ENCODE measurements around the gene EXOC6B.

The EXOC6B gene

DNA sequence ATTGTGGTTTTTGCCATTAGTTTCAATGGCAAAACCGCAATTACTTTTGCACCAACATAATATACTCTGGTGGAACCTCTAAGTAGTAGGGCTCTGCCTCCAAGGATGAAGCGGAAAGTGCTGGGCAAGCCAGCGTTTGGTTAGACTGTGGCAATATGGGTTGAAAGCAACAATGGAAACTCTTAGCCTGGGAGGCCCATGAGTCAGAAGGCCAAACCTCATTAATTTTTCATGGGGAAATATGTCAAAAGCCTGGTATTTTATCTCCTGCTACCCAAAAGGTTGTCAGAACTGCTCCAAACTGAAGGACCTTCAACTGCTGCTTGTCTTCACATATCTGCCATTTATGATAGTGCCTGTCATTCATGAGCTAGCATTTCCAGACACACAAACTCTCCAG lies 499.1 kb downstream of the EXOC6B start:
- Histone ChIP-seq H3K36me3 (ENCODE audit: control insufficient read depth, insufficient read depth, low read length) (no peaks in the 10 kb centered on the region), H3K4me3 (ENCODE audit: extremely low read depth, insufficient read depth, low read length, poor library complexity, severe bottlenecking) (no peak overlapping the region), H3K9me3 (ENCODE audit: control insufficient read depth, low read length) (no peaks in the 10 kb centered on the region), H3K27ac (ENCODE audit: low read depth, low read length, severe bottlenecking) (no peak overlapping the region), H3K4me1 (ENCODE audit: control insufficient read depth, insufficient read depth, low read length, poor library complexity, severe bottlenecking) (no peaks in the 10 kb centered on the region)
- WGBS, 2 experiments (ENCODE audit: insufficient coverage in 2 of 2), result 100% methylated on average over 1 to 2 of the region's 3 CpGs

GRCh38 chr2:72325592-72326422 lies 500.0 kb downstream of the EXOC6B start:
- no peaks in the 10 kb centered on the region for H3K9me3 ChIP-seq (ENCODE audit: control insufficient read depth, low read length)
- H3K36me3 ChIP-seq (ENCODE audit: control insufficient read depth, insufficient read depth, low read length), result no peaks in the 10 kb centered on the region
- H3K4me3 ChIP-seq (ENCODE audit: extremely low read depth, insufficient read depth, low read length, poor library complexity, severe bottlenecking), result no peak overlapping the region
- WGBS, 2 experiments (ENCODE audit: insufficient coverage in 2 of 2), result 75 to 79% methylated on average over 7 of the region's 8 CpGs
- no peak overlapping the region for H3K27ac ChIP-seq (ENCODE audit: low read depth, low read length, severe bottlenecking)
- H3K4me1 ChIP-seq (ENCODE audit: control insufficient read depth, insufficient read depth, low read length, poor library complexity, severe bottlenecking), result no peaks in the 10 kb centered on the region

- H3K27ac ChIP-seq (ENCODE audit: low read depth, low read length, severe bottlenecking), result no peak overlapping the region
- H3K9me3 ChIP-seq (ENCODE audit: control insufficient read depth, low read length), result no peaks in the 10 kb centered on the region
- H3K36me3 ChIP-seq (ENCODE audit: control insufficient read depth, insufficient read depth, low read length), result no peaks in the 10 kb centered on the region
- no peaks in the 10 kb centered on the region for H3K4me1 ChIP-seq (ENCODE audit: control insufficient read depth, insufficient read depth, low read length, poor library complexity, severe bottlenecking)
- H3K4me3 ChIP-seq (ENCODE audit: extremely low read depth, insufficient read depth, low read length, poor library complexity, severe bottlenecking), result no peak overlapping the region
These were observed 509.1 kb downstream of the EXOC6B start for GRCh38 chr2:72316774-72317173.

GRCh38 chr2:72300147-72300684 lies 525.6 kb downstream of the EXOC6B start:
- H3K36me3 ChIP-seq (ENCODE audit: control insufficient read depth, insufficient read depth, low read length), result peaks cover 4% of the 10 kb centered on the region
- no peak overlapping the region for H3K4me3 ChIP-seq (ENCODE audit: extremely low read depth, insufficient read depth, low read length, poor library complexity, severe bottlenecking)
- no peaks in the 10 kb centered on the region for H3K9me3 ChIP-seq (ENCODE audit: control insufficient read depth, low read length)
- WGBS, 2 experiments (ENCODE audit: insufficient coverage in 2 of 2), result 83 to 89% methylated on average over 5 to 7 of the region's 9 CpGs
- H3K4me1 ChIP-seq (ENCODE audit: control insufficient read depth, insufficient read depth, low read length, poor library complexity, severe bottlenecking), result no peaks in the 10 kb centered on the region
- H3K27ac ChIP-seq (ENCODE audit: low read depth, low read length, severe bottlenecking), result no peak overlapping the region

DNA sequence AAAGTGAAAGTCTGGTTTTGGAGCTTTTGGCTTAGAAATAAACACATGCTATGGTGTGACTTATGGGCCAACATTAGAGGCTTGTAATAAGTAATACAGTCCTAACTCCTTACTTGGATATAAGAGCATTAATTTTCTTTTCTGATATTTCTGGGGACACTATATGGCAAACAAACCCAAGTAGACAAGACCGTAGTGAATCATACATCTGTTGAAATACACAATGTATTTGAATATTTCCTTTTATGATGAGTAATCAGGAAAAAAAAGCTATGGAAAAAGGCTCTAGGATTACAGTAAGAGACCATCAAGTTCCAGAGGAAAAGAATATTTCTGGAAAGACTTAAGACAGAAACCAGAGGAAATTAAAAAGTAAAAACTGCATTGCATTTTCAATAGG lies 532.2 kb downstream of the EXOC6B start:
- Histone ChIP-seq H3K4me1 (ENCODE audit: control insufficient read depth, insufficient read depth, low read length, poor library complexity, severe bottlenecking) (no peaks in the 10 kb centered on the region), H3K36me3 (ENCODE audit: control insufficient read depth, insufficient read depth, low read length) (no peaks in the 10 kb centered on the region), H3K9me3 (ENCODE audit: control insufficient read depth, low read length) (no peaks in the 10 kb centered on the region), H3K27ac (ENCODE audit: low read depth, low read length, severe bottlenecking) (no peak overlapping the region), H3K4me3 (ENCODE audit: extremely low read depth, insufficient read depth, low read length, poor library complexity, severe bottlenecking) (no peak overlapping the region)
- no CpG with 5 or more reads among the region's 1 CpG for WGBS, 2 experiments (ENCODE audit: insufficient coverage in 2 of 2)

DNA sequence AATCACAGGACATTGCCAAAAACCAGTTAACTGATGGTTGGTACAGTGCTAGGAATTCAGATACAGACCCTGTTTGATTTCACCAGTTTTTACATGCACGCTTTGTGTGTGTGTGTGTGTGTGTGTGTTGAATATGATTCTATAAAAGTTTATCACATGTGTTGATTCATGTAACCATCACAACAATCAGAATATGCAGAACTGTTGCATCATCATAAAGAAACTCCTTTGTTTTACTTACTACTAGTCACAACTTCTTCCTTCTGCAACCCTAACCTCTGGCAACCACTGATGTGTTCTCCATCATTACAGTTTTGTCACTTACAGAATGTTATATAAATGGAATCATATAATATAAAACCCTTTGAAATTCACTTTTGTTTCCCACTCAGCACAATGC lies 533.4 kb downstream of the EXOC6B start:
- Histone ChIP-seq H3K4me1 (ENCODE audit: control insufficient read depth, insufficient read depth, low read length, poor library complexity, severe bottlenecking) (no peaks in the 10 kb centered on the region), H3K9me3 (ENCODE audit: control insufficient read depth, low read length) (no peaks in the 10 kb centered on the region), H3K36me3 (ENCODE audit: control insufficient read depth, insufficient read depth, low read length) (no peaks in the 10 kb centered on the region), H3K4me3 (ENCODE audit: extremely low read depth, insufficient read depth, low read length, poor library complexity, severe bottlenecking) (no peak overlapping the region), H3K27ac (ENCODE audit: low read depth, low read length, severe bottlenecking) (no peak overlapping the region)
- WGBS, 2 experiments (ENCODE audit: insufficient coverage in 2 of 2), result no CpG with 5 or more reads among the region's 1 CpG

- H3K36me3 ChIP-seq (ENCODE audit: control insufficient read depth, insufficient read depth, low read length), result no peaks in the 10 kb centered on the region
- no peaks in the 10 kb centered on the region for H3K4me1 ChIP-seq (ENCODE audit: control insufficient read depth, insufficient read depth, low read length, poor library complexity, severe bottlenecking)
- peak overlapping the region; percentile 4 for H3K27ac ChIP-seq (ENCODE audit: low read depth, low read length, severe bottlenecking)
- H3K9me3 ChIP-seq (ENCODE audit: control insufficient read depth, low read length), result no peaks in the 10 kb centered on the region
- no peak overlapping the region for H3K4me3 ChIP-seq (ENCODE audit: extremely low read depth, insufficient read depth, low read length, poor library complexity, severe bottlenecking)
- 90% methylated on average over 2 of the region's 4 CpGs for WGBS, 2 experiments (ENCODE audit: insufficient coverage in 2 of 2)
These were observed 534.8 kb downstream of the EXOC6B start for GRCh38 chr2:72291059-72291458.

DNA sequence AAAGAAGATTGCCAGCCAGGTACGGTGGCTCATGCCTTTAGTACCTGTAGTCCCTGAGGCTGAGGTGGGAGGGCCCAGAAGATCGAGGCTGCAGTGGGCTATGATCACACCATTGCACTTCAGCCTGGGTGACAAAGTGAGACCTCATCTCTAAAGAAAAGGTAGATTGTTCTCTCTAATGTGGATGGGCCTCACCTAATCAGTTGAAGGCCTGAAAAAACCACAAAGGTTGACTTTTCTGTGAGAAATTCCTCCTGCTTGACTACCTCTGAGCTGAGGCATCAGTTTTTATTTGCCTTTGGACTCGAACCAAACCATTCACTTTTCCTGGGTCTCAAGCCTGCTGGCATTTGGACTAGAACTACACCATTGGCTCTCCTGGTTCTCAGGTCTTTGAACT lies 536.1 kb downstream of the EXOC6B start:
- WGBS, 2 experiments (ENCODE audit: insufficient coverage in 2 of 2), result 84 to 100% methylated on average over 3 of the region's 3 CpGs
- no peaks in the 10 kb centered on the region for H3K36me3 ChIP-seq (ENCODE audit: control insufficient read depth, insufficient read depth, low read length)
- H3K4me3 ChIP-seq (ENCODE audit: extremely low read depth, insufficient read depth, low read length, poor library complexity, severe bottlenecking), result no peak overlapping the region

GRCh38 chr2:72289283-72289682 lies 536.5 kb downstream of the EXOC6B start:
- H3K4me1 ChIP-seq (ENCODE audit: control insufficient read depth, insufficient read depth, low read length, poor library complexity, severe bottlenecking), result no peaks in the 10 kb centered on the region
- no peaks in the 10 kb centered on the region for H3K36me3 ChIP-seq (ENCODE audit: control insufficient read depth, insufficient read depth, low read length)
- H3K27ac ChIP-seq (ENCODE audit: low read depth, low read length, severe bottlenecking), result no peak overlapping the region
- H3K9me3 ChIP-seq (ENCODE audit: control insufficient read depth, low read length), result no peaks in the 10 kb centered on the region
- WGBS, 2 experiments (ENCODE audit: insufficient coverage in 2 of 2), result 100% methylated on average over 1 of the region's 2 CpGs; no CpG with 5 or more reads in 1 of the 2 experiments
- no peak overlapping the region for H3K4me3 ChIP-seq (ENCODE audit: extremely low read depth, insufficient read depth, low read length, poor library complexity, severe bottlenecking)

More for the DNA sequence above, 536.1 kb downstream of the EXOC6B start:
- no peaks in the 10 kb centered on the region for H3K4me1 ChIP-seq (ENCODE audit: control insufficient read depth, insufficient read depth, low read length, poor library complexity, severe bottlenecking)
- no peaks in the 10 kb centered on the region for H3K9me3 ChIP-seq (ENCODE audit: control insufficient read depth, low read length)
- H3K27ac ChIP-seq (ENCODE audit: low read depth, low read length, severe bottlenecking), result no peak overlapping the region

GRCh38 chr2:72278046-72278445 lies 547.8 kb downstream of the EXOC6B start:
- Histone ChIP-seq H3K4me3 (ENCODE audit: extremely low read depth, insufficient read depth, low read length, poor library complexity, severe bottlenecking) (no peak overlapping the region), H3K9me3 (ENCODE audit: control insufficient read depth, low read length) (no peaks in the 10 kb centered on the region), H3K27ac (ENCODE audit: low read depth, low read length, severe bottlenecking) (no peak overlapping the region), H3K4me1 (ENCODE audit: control insufficient read depth, insufficient read depth, low read length, poor library complexity, severe bottlenecking) (no peaks in the 10 kb centered on the region), H3K36me3 (ENCODE audit: control insufficient read depth, insufficient read depth, low read length) (no peaks in the 10 kb centered on the region)

- WGBS, 2 experiments (ENCODE audit: insufficient coverage in 2 of 2), result 92 to 100% methylated on average over 1 of the region's 1 CpG
- H3K4me1 ChIP-seq (ENCODE audit: control insufficient read depth, insufficient read depth, low read length, poor library complexity, severe bottlenecking), result no peaks in the 10 kb centered on the region
- H3K36me3 ChIP-seq (ENCODE audit: control insufficient read depth, insufficient read depth, low read length), result no peaks in the 10 kb centered on the region
- H3K27ac ChIP-seq (ENCODE audit: low read depth, low read length, severe bottlenecking), result no peak overlapping the region
- no peak overlapping the region for H3K4me3 ChIP-seq (ENCODE audit: extremely low read depth, insufficient read depth, low read length, poor library complexity, severe bottlenecking)
- H3K9me3 ChIP-seq (ENCODE audit: control insufficient read depth, low read length), result no peaks in the 10 kb centered on the region
These were observed 549.0 kb downstream of the EXOC6B start for GRCh38 chr2:72276876-72277275.

Data from mesodermal cell (in vitro differentiated cells).